H1 (cell line): ENCODE results near the gene RAD51D.

Experiments
- BRCA1 ChIP-seq: IDR thresholded peaks from 2 replicates; pipeline ENCODE4 v1.6.1; 2012; ENCODE audit warnings: low read depth, low read length, improper control_type of control experiment
- CREB1 ChIP-seq: IDR thresholded peaks from 2 replicates; pipeline ENCODE4 v1.6.1; 2012; ENCODE audit warnings: inconsistent platforms
- E2F6 ChIP-seq: IDR thresholded peaks from 2 replicates; pipeline ENCODE4 v1.6.1; 2012; ENCODE audit warnings: inconsistent platforms
- EZH2 ChIP-seq: fragments of 200-600 bp; sonication (generic); IDR thresholded peaks from 2 replicates; pipeline ENCODE4 v1.7.1; 2012; ENCODE audit warnings: low read depth, mild to moderate bottlenecking, moderate library complexity, low read length, inconsistent platforms; ENCODE audit not compliant: severe bottlenecking
- GTF2F1 ChIP-seq: IDR thresholded peaks from 2 replicates; pipeline ENCODE4 v1.6.1; 2012; ENCODE audit warnings: low read depth, low read length, improper control_type of control experiment, borderline replicate concordance
- HDAC2 ChIP-seq, 2 experiments: fragments of 300-600 bp in 1 of 2; sonication (generic) in 1 of 2; IDR thresholded peaks; 2 replicates each; pipeline ENCODE4 v1.6.1; 2011 to 2012; ENCODE audit warnings: low read depth in 2 of 2, low read length in 2 of 2, mild to moderate bottlenecking in 2 of 2, moderate library complexity in 2 of 2, borderline replicate concordance in 1 of 2, inconsistent platforms in 1 of 2
- KDM1A ChIP-seq: fragments of 200-600, 300-600 bp; sonication (generic); IDR thresholded peaks from 2 replicates; pipeline ENCODE4 v1.7.1; 2016; ENCODE audit warnings: mild to moderate bottlenecking, low read length, borderline replicate concordance
- MAFK ChIP-seq: IDR thresholded peaks from 2 replicates; pipeline ENCODE4 v1.6.1; 2012; ENCODE audit warnings: low read depth, mild to moderate bottlenecking, improper control_type of control experiment, low read length
- POLR2A ChIP-seq, 2 experiments: IDR thresholded peaks; 1 replicate in 1 of 2; 2 replicates in 1 of 2; pipeline ENCODE4 v1.6.1; 2011; ENCODE audit warnings: low read depth in 2 of 2, low read length in 2 of 2, mild to moderate bottlenecking in 2 of 2; ENCODE audit errors: control extremely low read depth in 1 of 2
- RXRA ChIP-seq: IDR thresholded peaks from 2 replicates; pipeline ENCODE4 v1.6.1; 2011; ENCODE audit warnings: low read depth, mild to moderate bottlenecking, low read length, moderate library complexity; ENCODE audit not compliant: insufficient read depth
- TBP ChIP-seq: IDR thresholded peaks from 2 replicates; pipeline ENCODE4 v1.6.1; 2011; ENCODE audit warnings: low read depth, low read length, improper control_type of control experiment
- USF2 ChIP-seq: IDR thresholded peaks from 2 replicates; pipeline ENCODE4 v1.6.1; 2011; ENCODE audit warnings: low read length, improper control_type of control experiment
- TF ChIP-seq, protein P1 (sequence below), 3 experiments: IDR thresholded peaks; 1 replicate in 2 of 3; 2 replicates in 1 of 3; pipeline versions ENCODE4 v1.5.1 to v1.6.1; 2011; ENCODE audit warnings: low read length in 3 of 3, mild to moderate bottlenecking in 3 of 3, inconsistent platforms in 2 of 3, low read depth in 1 of 3, moderate library complexity in 1 of 3; ENCODE audit not compliant: insufficient read depth in 1 of 3; ENCODE audit errors: control extremely low read depth in 1 of 3
- TF ChIP-seq, protein P2 (sequence below): IDR thresholded peaks from 2 replicates; pipeline ENCODE4 v1.6.1; 2012; ENCODE audit warnings: low read length, inconsistent platforms

DNA sequence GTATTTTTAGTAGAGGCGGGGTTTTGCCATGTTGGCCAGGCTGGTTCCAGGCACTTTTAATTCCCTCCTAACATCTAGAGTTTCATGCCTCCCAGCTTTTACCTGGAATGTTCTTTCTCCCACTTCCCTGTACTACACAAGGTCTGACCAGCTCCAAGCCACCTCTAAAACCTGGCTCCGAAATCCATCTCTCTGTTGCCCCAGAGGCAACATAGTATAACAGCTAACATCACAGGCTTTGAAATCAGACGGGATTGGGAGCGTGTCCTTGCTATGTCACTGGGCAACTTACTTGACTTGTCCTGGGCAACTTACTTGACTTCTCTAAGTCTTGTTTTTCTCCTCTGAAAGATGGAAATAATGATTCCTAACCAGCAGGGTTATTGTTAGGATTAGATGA lies 43.1 kb upstream of the RAD51D start:
- TF ChIP-seq, protein P1, sequence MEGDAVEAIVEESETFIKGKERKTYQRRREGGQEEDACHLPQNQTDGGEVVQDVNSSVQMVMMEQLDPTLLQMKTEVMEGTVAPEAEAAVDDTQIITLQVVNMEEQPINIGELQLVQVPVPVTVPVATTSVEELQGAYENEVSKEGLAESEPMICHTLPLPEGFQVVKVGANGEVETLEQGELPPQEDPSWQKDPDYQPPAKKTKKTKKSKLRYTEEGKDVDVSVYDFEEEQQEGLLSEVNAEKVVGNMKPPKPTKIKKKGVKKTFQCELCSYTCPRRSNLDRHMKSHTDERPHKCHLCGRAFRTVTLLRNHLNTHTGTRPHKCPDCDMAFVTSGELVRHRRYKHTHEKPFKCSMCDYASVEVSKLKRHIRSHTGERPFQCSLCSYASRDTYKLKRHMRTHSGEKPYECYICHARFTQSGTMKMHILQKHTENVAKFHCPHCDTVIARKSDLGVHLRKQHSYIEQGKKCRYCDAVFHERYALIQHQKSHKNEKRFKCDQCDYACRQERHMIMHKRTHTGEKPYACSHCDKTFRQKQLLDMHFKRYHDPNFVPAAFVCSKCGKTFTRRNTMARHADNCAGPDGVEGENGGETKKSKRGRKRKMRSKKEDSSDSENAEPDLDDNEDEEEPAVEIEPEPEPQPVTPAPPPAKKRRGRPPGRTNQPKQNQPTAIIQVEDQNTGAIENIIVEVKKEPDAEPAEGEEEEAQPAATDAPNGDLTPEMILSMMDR (IDR thresholded peaks at IDR 0.05; ENCODE audit: control extremely low read depth in 1 of 3, insufficient read depth in 1 of 3, low read depth in 1 of 3, low read length in 3 of 3): no peak
- TF ChIP-seq POLR2A (IDR thresholded peaks at IDR 0.05; ENCODE audit: control extremely low read depth in 1 of 2, low read depth in 2 of 2, low read length in 2 of 2): no peak
- no peak for TF ChIP-seq TBP
- no peak for TF ChIP-seq BRCA1
- TF ChIP-seq RXRA: no peak
- no peak for TF ChIP-seq KDM1A
- no peak for TF ChIP-seq HDAC2 (IDR thresholded peaks at IDR 0.05; ENCODE audit: borderline replicate concordance in 1 of 2, low read depth in 2 of 2, low read length in 2 of 2)
- no peak for TF ChIP-seq USF2
- TF ChIP-seq E2F6: no peak
- TF ChIP-seq MAFK: no peak
- TF ChIP-seq, protein P2, sequence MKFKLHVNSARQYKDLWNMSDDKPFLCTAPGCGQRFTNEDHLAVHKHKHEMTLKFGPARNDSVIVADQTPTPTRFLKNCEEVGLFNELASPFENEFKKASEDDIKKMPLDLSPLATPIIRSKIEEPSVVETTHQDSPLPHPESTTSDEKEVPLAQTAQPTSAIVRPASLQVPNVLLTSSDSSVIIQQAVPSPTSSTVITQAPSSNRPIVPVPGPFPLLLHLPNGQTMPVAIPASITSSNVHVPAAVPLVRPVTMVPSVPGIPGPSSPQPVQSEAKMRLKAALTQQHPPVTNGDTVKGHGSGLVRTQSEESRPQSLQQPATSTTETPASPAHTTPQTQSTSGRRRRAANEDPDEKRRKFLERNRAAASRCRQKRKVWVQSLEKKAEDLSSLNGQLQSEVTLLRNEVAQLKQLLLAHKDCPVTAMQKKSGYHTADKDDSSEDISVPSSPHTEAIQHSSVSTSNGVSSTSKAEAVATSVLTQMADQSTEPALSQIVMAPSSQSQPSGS: no peak
- TF ChIP-seq GTF2F1: no peak
- no peak for TF ChIP-seq EZH2
- TF ChIP-seq CREB1: no peak
